ENCODE data around the gene TAS2R10.

The TAS2R10 gene

DNA sequence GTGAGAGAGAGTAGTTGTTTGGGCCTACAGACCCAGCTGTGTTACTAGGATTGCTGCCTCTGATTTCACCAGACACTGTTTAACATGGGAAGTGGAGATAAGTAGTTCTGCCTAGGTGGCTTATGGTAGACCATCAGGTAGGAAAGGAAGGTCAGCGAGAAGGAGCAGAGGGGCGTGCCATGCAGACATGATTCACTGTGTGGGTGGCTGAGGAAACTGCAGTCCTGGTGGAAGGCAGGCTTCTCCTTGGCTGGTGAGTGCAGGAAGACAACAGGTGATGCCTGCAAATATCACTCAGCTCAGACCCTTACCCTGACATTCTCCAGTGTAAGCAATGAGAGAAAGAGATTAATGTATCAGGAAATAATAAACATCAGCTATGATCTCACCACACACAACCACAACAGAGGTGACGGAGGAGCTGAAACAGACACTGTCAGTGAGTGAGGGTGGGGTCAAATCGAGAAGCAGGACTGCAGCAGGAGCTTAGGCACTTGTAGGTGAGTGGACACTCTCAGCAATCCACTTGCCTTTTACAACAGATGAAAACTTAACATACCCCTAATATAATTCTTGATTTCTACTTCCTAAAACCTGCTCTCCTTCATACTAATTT lies 25.2 kb upstream of the TAS2R10 start:
- TF ChIP-seq, protein P1, sequence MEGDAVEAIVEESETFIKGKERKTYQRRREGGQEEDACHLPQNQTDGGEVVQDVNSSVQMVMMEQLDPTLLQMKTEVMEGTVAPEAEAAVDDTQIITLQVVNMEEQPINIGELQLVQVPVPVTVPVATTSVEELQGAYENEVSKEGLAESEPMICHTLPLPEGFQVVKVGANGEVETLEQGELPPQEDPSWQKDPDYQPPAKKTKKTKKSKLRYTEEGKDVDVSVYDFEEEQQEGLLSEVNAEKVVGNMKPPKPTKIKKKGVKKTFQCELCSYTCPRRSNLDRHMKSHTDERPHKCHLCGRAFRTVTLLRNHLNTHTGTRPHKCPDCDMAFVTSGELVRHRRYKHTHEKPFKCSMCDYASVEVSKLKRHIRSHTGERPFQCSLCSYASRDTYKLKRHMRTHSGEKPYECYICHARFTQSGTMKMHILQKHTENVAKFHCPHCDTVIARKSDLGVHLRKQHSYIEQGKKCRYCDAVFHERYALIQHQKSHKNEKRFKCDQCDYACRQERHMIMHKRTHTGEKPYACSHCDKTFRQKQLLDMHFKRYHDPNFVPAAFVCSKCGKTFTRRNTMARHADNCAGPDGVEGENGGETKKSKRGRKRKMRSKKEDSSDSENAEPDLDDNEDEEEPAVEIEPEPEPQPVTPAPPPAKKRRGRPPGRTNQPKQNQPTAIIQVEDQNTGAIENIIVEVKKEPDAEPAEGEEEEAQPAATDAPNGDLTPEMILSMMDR (IDR thresholded peaks at IDR 0.05; ENCODE audit: low read length, missing control alignments), result no peak
- DNase-seq (ENCODE audit: low read depth), result no peak
- no peak overlapping the region for H3K4me3 ChIP-seq (replicated peaks; ENCODE audit: low read depth, low read length)

DNA sequence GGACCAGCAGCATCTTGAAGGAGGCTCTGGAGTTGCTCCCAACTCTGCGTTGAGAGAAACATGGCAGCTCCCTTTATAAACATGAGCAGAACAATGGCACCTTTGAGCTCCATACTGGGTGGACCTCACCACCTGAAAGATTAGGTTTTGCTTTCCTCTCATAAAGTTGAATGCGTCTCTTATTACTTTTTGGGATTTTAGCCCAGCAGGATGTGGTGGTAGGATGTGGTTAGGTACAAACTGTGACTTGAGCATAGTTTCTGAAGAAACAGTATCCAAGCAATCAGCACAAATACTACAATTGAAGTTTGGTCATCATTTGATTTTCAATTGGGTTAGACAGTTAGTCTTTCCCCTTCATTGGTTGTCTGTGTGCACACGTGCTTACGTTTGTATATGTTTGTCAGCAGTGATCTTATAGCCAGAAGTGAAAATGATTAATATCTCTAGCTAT lies 23.3 kb upstream of the TAS2R10 start, which contains the start of gene PRR4:
Gene PRR4 (minus strand): TSS at position 51 of the 454 bp plus-strand sequence. CDS start 38 bp downstream, at position 13.
- DNase-seq (ENCODE audit: low read depth), result no peak
- TF ChIP-seq, protein P1 (IDR thresholded peaks at IDR 0.05; ENCODE audit: low read length, missing control alignments), result no peak
- H3K4me3 ChIP-seq (replicated peaks; ENCODE audit: low read depth, low read length), result no peak within 1 kb of the TSS

DNA sequence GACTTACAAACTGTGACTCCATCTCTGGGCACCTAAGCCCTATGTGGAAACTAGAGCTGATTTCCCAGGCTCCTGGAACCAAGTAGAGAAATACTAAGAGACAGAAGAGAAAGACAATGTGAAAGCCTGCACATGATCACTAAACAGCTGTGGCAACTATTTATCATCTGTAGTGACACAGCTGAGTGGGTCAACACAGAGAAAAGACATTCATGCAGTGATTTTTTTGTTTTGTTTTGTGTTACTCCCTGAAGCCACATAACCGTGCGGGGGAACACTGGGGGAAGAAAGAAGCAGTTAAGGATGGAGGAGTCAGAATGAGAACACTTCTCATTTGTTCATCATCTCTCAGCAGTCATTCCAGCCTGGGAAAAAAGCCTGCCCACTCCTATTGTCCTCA lies 21.6 kb upstream of the TAS2R10 start:
- H3K4me3 ChIP-seq (replicated peaks; ENCODE audit: low read depth, low read length), result no peak overlapping the region
- DNase-seq (ENCODE audit: low read depth), result no peak
- TF ChIP-seq, protein P1 (IDR thresholded peaks at IDR 0.05; ENCODE audit: low read length, missing control alignments), result no peak

DNA sequence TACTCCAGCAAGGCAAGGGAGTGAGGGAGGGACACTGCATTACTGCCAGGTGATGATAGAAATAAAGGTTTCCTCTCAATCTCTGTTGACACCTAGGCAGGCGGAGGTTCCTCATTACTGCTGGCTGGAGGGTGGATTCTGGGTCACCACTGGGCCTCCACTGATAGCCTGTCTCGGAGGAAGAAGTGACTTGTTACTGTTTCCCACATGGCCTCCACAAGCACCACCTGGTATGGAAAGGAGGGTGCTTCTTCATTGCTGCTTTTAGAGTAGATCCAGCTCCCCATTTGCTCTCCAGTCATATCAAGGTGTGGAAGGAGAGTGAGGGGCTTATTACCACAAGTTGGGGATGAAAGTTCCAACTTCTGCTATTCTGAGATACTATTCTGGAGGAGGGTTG lies 16.7 kb upstream of the TAS2R10 start:
- H3K4me3 ChIP-seq (replicated peaks; ENCODE audit: low read depth, low read length), result no peak overlapping the region
- DNase-seq (ENCODE audit: low read depth), result no peak

DNA sequence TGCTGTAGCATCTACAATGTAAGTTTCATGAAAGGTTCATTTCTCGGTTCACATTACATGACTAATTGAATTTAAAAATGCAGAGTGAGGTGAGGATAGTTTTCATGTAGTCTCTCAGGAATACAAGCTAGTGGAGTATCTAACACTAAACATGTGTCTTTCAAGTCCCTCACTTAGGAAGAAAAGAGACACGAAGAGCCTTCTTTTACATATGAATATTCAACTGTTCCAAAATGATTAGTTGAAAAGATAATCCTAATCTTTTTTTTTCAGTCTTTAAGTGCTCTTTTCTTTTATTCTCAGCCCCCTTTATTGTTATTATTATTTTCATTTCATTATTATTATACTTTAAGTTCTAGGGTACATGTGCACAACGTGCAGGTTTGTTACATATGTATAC lies 12.3 kb upstream of the TAS2R10 start:
- DNase-seq (ENCODE audit: low read depth), result no peak
- no peak overlapping the region for H3K4me3 ChIP-seq (replicated peaks; ENCODE audit: low read depth, low read length)
- TF ChIP-seq, protein P1 (IDR thresholded peaks at IDR 0.05; ENCODE audit: low read length, missing control alignments), result no peak

More for the DNA sequence above, 16.7 kb upstream of the TAS2R10 start:
- TF ChIP-seq, protein P1 (IDR thresholded peaks at IDR 0.05; ENCODE audit: low read length, missing control alignments), result no peak

DNA sequence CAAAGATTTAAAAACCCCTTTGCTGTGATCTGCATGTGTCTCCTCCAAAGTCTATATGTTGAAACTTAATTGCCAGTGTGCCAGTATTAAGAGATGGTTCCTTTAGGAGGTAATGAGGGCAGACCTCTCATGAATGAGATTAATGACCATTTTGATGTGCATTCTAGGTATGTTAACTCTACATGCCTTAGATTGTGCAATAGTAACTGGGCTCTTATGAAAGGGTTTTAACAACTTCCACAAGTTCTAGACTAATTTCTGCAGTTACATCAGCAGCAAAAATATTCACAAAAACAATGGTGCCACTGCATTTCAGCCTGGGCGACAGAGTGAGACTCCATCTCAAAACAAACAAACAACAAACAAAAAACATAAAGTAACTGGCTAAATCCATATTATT lies 3.8 kb upstream of the TAS2R10 start:
- TF ChIP-seq, protein P1 (IDR thresholded peaks at IDR 0.05; ENCODE audit: low read length, missing control alignments), result no peak
- peak; percentile 30 for DNase-seq (ENCODE audit: low read depth)
- H3K4me3 ChIP-seq (replicated peaks; ENCODE audit: low read depth, low read length), result no peak overlapping the region

DNA sequence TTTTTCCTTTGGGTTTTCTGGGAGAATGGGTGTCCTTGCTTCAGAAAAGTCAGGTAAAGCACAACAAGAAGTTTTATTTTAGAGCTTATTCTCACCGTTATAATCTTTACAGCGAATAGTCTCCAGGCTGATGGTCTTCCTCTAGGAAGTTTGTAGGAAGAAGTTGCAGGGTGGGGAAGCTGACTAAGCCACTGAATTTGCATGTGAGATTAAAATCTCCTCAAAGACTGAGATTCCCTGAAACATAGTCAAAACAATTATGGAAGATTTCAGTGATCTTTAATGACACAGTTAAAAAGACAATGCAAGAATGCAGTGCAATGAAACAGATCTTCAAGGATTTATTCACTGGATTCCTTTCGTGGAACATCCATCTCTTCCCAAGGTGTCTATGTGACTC lies 1.2 kb downstream of the TAS2R10 start:
- TF ChIP-seq, protein P1 (IDR thresholded peaks at IDR 0.05; ENCODE audit: low read length, missing control alignments), result no peak
- no peak overlapping the region for H3K4me3 ChIP-seq (replicated peaks; ENCODE audit: low read depth, low read length)
- no peak for DNase-seq (ENCODE audit: low read depth)
